B cell (primary cell): Measurements from ENCODE around the gene DPM2. TPM values are rescaled to one million over a fixed set of nuclear protein-coding genes. Genes with fewer than 3 reads are reported as not detected.

Experiments used
- ATAC-seq: fragments of 200-7000 bp; cut with Tn5 transposase; one replicate; pipeline ENCODE4 v1.10.0; 2021; ENCODE audit warnings: low read depth, mild to moderate bottlenecking, moderate number of reproducible peaks, moderate library complexity
- CTCF ChIA-PET: fragments of 350-600 bp; sonication (Branson Sonifier 250); formaldehyde crosslinking; loops from one replicate; lab custom pipeline; 2021; ENCODE audit warnings: antibody characterized with exemption, inconsistent platforms; lab: Charles Lee
- POLR2A ChIA-PET: fragments of 350-600 bp; sonication (Branson Sonifier 250); formaldehyde crosslinking; loops from one replicate; lab custom pipeline; 2021; ENCODE audit warnings: antibody characterized with exemption; lab: Charles Lee
- DNase-seq: peaks from one replicate; pipeline ENCODE4 v3.0.0; 2013
- H2AFZ ChIP-seq: 2 replicates; pipeline ENCODE4 v1.6.1; 2012; ENCODE audit warnings: mild to moderate bottlenecking, low read depth, low read length; ENCODE audit not compliant: insufficient read depth, poor library complexity, severe bottlenecking
- H3K27ac ChIP-seq, 2 donors: 1 replicate in 1 of 2; 2 replicates in 1 of 2; pipeline ENCODE4 v1.5.1; 2012 to 2013; ENCODE audit warnings: low read length in 2 of 2, mild to moderate bottlenecking in 2 of 2, moderate library complexity in 1 of 2
- H3K27me3 ChIP-seq, 4 experiments: fragments of 200-600 bp in 1 of 4; sonication (generic) in 1 of 4; replicated peaks in 1 of 4; 1 replicate in 2 of 4; 2 replicates in 2 of 4; pipeline versions ENCODE4 v1.6.1 to v1.7.0; 2013 to 2016; ENCODE audit warnings: low read length in 3 of 4, mild to moderate bottlenecking in 2 of 4, mixed read lengths in 1 of 4, moderate library complexity in 1 of 4; ENCODE audit not compliant: insufficient read depth in 4 of 4, control insufficient read depth in 3 of 4; ENCODE audit errors: control extremely low read depth in 1 of 4
- H3K36me3 ChIP-seq, 2 experiments: replicated peaks in 1 of 2; 1 replicate in 1 of 2; 2 replicates in 1 of 2; pipeline versions ENCODE4 v1.6.1 to v1.7.1; 2013; ENCODE audit warnings: low read length in 1 of 2; ENCODE audit not compliant: insufficient read depth in 2 of 2, control insufficient read depth in 1 of 2; ENCODE audit errors: control extremely low read depth in 1 of 2, extremely low read depth in 1 of 2
- H3K4me1 ChIP-seq, 2 donors: fragments of 200-600 bp in 1 of 2; sonication (generic) in 1 of 2; 1 replicate in 1 of 2; 2 replicates in 1 of 2; pipeline versions ENCODE4 v1.5.1 to v1.6.1; 2013 to 2017; ENCODE audit warnings: low read length in 2 of 2; ENCODE audit not compliant: control insufficient read depth in 2 of 2, insufficient read depth in 2 of 2
- H3K4me2 ChIP-seq: replicated peaks from 2 replicates; pipeline ENCODE3; 2012; ENCODE audit warnings: mild to moderate bottlenecking, low read depth, low read length; ENCODE audit not compliant: poor library complexity, severe bottlenecking
- H3K4me3 ChIP-seq, 5 experiments: fragments of 200-600 bp in 1 of 5; sonication (generic) in 1 of 5; 1 replicate in 3 of 5; 2 replicates in 2 of 5; pipeline versions ENCODE4 v1.5.1 to v1.7.0; 2011 to 2016; ENCODE audit warnings: low read length in 4 of 5, mild to moderate bottlenecking in 4 of 5, low read depth in 2 of 5, control low read depth in 1 of 5, moderate library complexity in 1 of 5; ENCODE audit not compliant: insufficient read depth in 1 of 5; ENCODE audit errors: control extremely low read depth in 1 of 5, extremely low read depth in 1 of 5
- H3K79me2 ChIP-seq: fragments of 200-600 bp; sonication (generic); one replicate; pipeline ENCODE4 v1.6.0; 2016; ENCODE audit warnings: low read length; ENCODE audit not compliant: control insufficient read depth, insufficient read depth
- H3K9ac ChIP-seq: fragments of 200-600 bp; sonication (generic); 2 replicates; pipeline ENCODE4 v1.6.1; 2017; ENCODE audit warnings: mild to moderate bottlenecking, low read length, moderate library complexity
- H3K9me3 ChIP-seq, 3 donors: one replicate each; pipeline versions ENCODE4 v1.6.1 to v1.7.1; 2013; ENCODE audit warnings: low read length in 2 of 3; ENCODE audit not compliant: control insufficient read depth in 2 of 3, insufficient read depth in 1 of 3; ENCODE audit errors: control extremely low read depth in 1 of 3
- H4K20me1 ChIP-seq: 2 replicates; pipeline ENCODE4 v1.6.0; 2012; ENCODE audit warnings: mild to moderate bottlenecking, low read length; ENCODE audit not compliant: insufficient read depth, control insufficient read depth, poor library complexity, severe bottlenecking
- H3K27ac Mint-ChIP-seq: one replicate; pipeline ENCODE4 v1.8.0; 2021; ENCODE audit warnings: mixed read lengths
- H3K27me3 Mint-ChIP-seq: one replicate; pipeline ENCODE4 v1.8.0; 2021; ENCODE audit warnings: mixed read lengths
- H3K4me1 Mint-ChIP-seq: one replicate; pipeline ENCODE4 v1.8.0; 2021; ENCODE audit warnings: mixed read lengths
- H3K4me3 Mint-ChIP-seq: one replicate; pipeline ENCODE4 v1.8.0; 2021; ENCODE audit warnings: mixed read lengths
- H3K9me3 Mint-ChIP-seq: one replicate; pipeline ENCODE4 v1.8.0; 2022; ENCODE audit warnings: mixed read lengths; ENCODE audit not compliant: insufficient read depth
- EZH2 ChIP-seq: IDR thresholded peaks from 2 replicates; pipeline ENCODE4 v1.6.1; 2012; ENCODE audit warnings: borderline replicate concordance, low read depth, mild to moderate bottlenecking, moderate library complexity, low read length; ENCODE audit not compliant: insufficient read depth, poor library complexity, severe bottlenecking
- WGBS: methylation state at CpG from one replicate; pipeline ENCODE4 v1.1.5; 2013; ENCODE audit warnings: missing lambda C conversion rate; ENCODE audit not compliant: insufficient coverage; 5-methylcytosine and 5-hydroxymethylcytosine counted together
- intact Hi-C: fragments of 100-400 bp; cut with micrococcal nuclease; formaldehyde crosslinking; loops from one replicate; pipeline ENCODE4 v1.10.0; 2022
- polyA plus RNA-seq: library from polyadenylated mRNA; depleted of rRNA; stranded (reverse); fragments of >200 nt; gene quantifications from 2 replicates; pipeline ENCODE4 v1.2.3, GENCODE V29; 2012
- total RNA-seq, 2 donors: library from RNA; stranded (reverse); fragments of 120-200 nt in 1 of 2; gene quantifications; 1 replicate in 1 of 2; 2 replicates in 1 of 2; pipeline versions ENCODE4 v1.2.3 to v1.2.4, GENCODE V29; 2013 to 2022
- TF ChIP-seq, protein P1 (sequence below): fragments of 200-600 bp; IDR thresholded peaks from one replicate; pipeline ENCODE4 v1.8.0; 2022; ENCODE audit warnings: antibody characterized with exemption, mild to moderate bottlenecking

DPM2 gene
- total and polyA plus RNA-seq, 2 donors (not counting 1 experiment from before 2014, with no cell fraction given): 34.1 to 42.9 TPM

- H3K4me3 ChIP-seq: no peak overlapping the region
- Mint-ChIP-seq H3K4me3 (no peak overlapping the region), H3K4me1 (peaks cover 51% of the 10 kb centered on the region), H3K9me3 (no peaks in the 10 kb centered on the region), H3K27ac (peak overlapping the region; percentile 1), H3K27me3 (no peaks in the 10 kb centered on the region)
- no peak for DNase-seq
- no peak overlapping the region for H3K9ac ChIP-seq
- no peak overlapping the region for H2AFZ ChIP-seq
- intact Hi-C loops: no loop called here
- H4K20me1 ChIP-seq: peaks cover 39% of the 10 kb centered on the region
- H3K36me3 ChIP-seq: peaks cover 0 to 51% of the 10 kb centered on the region in 2 experiments
- ChIA-PET POLR2A (interaction anchor here (0.8 to 1.0 kb wide), 2 partner anchors 9 to 43 kb away, joined by 3 to 4 read pairs; no protein-coding TSS in a partner anchor), CTCF (interaction anchor here (0.7 to 12.6 kb wide), 7 partner anchors 15 to 335 kb away, joined by 3 to 310 read pairs (median 5); partner anchors contain the start of gene GOLGA2)
- H3K4me1 ChIP-seq: peaks cover 40 to 47% of the 10 kb centered on the region in 2 donors
- TF ChIP-seq, protein P1, sequence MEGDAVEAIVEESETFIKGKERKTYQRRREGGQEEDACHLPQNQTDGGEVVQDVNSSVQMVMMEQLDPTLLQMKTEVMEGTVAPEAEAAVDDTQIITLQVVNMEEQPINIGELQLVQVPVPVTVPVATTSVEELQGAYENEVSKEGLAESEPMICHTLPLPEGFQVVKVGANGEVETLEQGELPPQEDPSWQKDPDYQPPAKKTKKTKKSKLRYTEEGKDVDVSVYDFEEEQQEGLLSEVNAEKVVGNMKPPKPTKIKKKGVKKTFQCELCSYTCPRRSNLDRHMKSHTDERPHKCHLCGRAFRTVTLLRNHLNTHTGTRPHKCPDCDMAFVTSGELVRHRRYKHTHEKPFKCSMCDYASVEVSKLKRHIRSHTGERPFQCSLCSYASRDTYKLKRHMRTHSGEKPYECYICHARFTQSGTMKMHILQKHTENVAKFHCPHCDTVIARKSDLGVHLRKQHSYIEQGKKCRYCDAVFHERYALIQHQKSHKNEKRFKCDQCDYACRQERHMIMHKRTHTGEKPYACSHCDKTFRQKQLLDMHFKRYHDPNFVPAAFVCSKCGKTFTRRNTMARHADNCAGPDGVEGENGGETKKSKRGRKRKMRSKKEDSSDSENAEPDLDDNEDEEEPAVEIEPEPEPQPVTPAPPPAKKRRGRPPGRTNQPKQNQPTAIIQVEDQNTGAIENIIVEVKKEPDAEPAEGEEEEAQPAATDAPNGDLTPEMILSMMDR: no peak
- TF ChIP-seq EZH2: no peak
- H3K79me2 ChIP-seq: peaks cover 29% of the 10 kb centered on the region
- no CpG with 5 or more reads among the region's 4 CpGs for WGBS
- H3K27me3 ChIP-seq: no peaks in the 10 kb centered on the region
- H3K27ac ChIP-seq: no peak overlapping the region
- peaks cover 0 to 4% (median 0%) of the 10 kb centered on the region in 3 donors for H3K9me3 ChIP-seq
- H3K4me2 ChIP-seq: no peak overlapping the region
- no peak for ATAC-seq
Measured at GRCh38 chr9:127940593-127940992, 2.9 kb upstream of the DPM2 start.

DNA sequence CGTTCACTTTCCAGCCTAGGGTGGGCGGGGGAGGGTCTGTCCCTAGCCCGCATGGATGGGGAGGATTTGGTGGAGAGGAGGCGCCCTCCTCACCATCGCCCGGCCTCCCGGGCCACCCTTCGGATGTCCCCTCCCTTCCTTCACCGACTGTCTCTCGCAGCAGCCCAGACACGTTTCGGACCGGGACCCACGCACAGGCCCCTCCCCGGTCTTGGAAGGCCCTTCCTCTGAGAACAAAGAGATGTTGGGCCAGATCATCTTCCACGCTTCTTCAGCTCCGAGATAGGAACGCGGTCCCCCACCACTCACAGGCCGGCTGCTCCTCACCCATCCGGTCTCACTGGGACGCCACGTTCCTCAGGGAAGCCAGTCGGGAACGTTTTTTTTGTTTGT lies 640 bp upstream of the DPM2 start:
- Histone ChIP-seq H3K36me3 (peaks cover 0 to 31% of the 10 kb centered on the region in 2 experiments), H3K4me3 (peak overlapping the region in 4 of 5 experiments; percentile 69 to 92 (median 78)), H3K9ac (peak overlapping the region; percentile 79), H3K27ac (peak overlapping the region in 1 of 2 donors; percentile 75), H4K20me1 (peaks cover 33% of the 10 kb centered on the region), H3K9me3 (peaks cover 0 to 4% (median 0%) of the 10 kb centered on the region in 3 donors), H3K27me3 (no peaks in the 10 kb centered on the region), H3K4me1 (peaks cover 29 to 37% of the 10 kb centered on the region in 2 donors), H3K79me2 (peaks cover 46% of the 10 kb centered on the region), H3K4me2 (peak overlapping the region; percentile 83), H2AFZ (peak overlapping the region; percentile 85)
- TF ChIP-seq, protein P1: no peak
- TF ChIP-seq EZH2: no peak
- CTCF ChIA-PET: interaction anchor here (1.9 to 12.6 kb wide), 2 partner anchors 98 to 178 kb away, joined by 5 to 310 read pairs; no protein-coding TSS in a partner anchor
- Mint-ChIP-seq H3K9me3 (no peaks in the 10 kb centered on the region), H3K4me3 (peak overlapping the region; percentile 64), H3K4me1 (peaks cover 46% of the 10 kb centered on the region), H3K27ac (peak overlapping the region; percentile 98), H3K27me3 (no peaks in the 10 kb centered on the region)
- intact Hi-C loops: no loop called here
- ATAC-seq (peak; percentile 2), DNase-seq (no peak)
- POLR2A ChIA-PET: interaction anchor here (0.6 kb wide), 1 partner anchor 72 kb away, joined by 3 read pairs; no protein-coding TSS in a partner anchor
- 72% methylated on average over 12 of the region's 25 CpGs for WGBS
